Stimulated activated memory B cell treated with anti-CD40 and anti-IgM and Interleukin-4, amounts not matched to agents 10 μg/mL and 1 μg/mL and 100 μg/mL, for 72 hours (primary cell): ENCODE results near the gene TNIP1.

Source experiments
- ATAC-seq: fragments of 150-1000 bp; cut with Tn5 transposase; 2 replicates; pipeline ENCODE4 v1.10.0; 2021
- H3K27ac Mint-ChIP-seq: one replicate; pipeline ENCODE4 v1.8.0; 2022; ENCODE audit warnings: mild to moderate bottlenecking, mixed read lengths
- H3K27me3 Mint-ChIP-seq: one replicate; pipeline ENCODE4 v1.8.0; 2022; ENCODE audit warnings: mixed read lengths
- H3K36me3 Mint-ChIP-seq: one replicate; pipeline ENCODE4 v1.8.0; 2022; ENCODE audit warnings: mixed read lengths
- H3K4me1 Mint-ChIP-seq: one replicate; pipeline ENCODE4 v1.8.0; 2022; ENCODE audit warnings: mixed read lengths
- H3K4me3 Mint-ChIP-seq: one replicate; pipeline ENCODE4 v1.8.0; 2022; ENCODE audit warnings: mild to moderate bottlenecking, moderate library complexity, mixed read lengths
- H3K9me3 Mint-ChIP-seq: one replicate; pipeline ENCODE4 v1.8.0; 2022; ENCODE audit warnings: mixed read lengths

TNIP1 gene

DNA sequence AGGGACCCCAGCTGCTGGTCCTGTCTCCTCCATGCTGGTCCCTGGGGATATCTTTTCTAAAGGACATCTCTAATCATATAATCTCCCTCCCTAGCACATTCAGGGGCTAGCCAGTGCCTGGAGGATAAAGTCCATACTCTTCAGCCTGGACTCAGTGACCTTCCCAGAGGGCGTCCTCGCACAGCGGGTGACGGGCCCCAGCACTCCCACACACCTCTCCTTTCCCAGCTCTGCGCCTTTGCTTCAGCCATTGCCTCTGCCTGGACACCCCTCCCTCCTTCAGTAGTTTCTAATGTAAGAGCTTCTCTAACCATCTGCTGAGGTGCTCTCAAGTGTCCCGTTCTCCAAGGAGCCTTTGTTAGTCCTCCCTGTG, 15.2 kb upstream of the TNIP1 start:
- Mint-ChIP-seq H3K27ac (peak overlapping the region; percentile 85), H3K9me3 (no peaks in the 10 kb centered on the region), H3K4me1 (peaks cover 92% of the 10 kb centered on the region), H3K36me3 (peaks cover 19% of the 10 kb centered on the region), H3K4me3 (peak overlapping the region; percentile 13), H3K27me3 (no peaks in the 10 kb centered on the region)
- ATAC-seq: no peak

DNA sequence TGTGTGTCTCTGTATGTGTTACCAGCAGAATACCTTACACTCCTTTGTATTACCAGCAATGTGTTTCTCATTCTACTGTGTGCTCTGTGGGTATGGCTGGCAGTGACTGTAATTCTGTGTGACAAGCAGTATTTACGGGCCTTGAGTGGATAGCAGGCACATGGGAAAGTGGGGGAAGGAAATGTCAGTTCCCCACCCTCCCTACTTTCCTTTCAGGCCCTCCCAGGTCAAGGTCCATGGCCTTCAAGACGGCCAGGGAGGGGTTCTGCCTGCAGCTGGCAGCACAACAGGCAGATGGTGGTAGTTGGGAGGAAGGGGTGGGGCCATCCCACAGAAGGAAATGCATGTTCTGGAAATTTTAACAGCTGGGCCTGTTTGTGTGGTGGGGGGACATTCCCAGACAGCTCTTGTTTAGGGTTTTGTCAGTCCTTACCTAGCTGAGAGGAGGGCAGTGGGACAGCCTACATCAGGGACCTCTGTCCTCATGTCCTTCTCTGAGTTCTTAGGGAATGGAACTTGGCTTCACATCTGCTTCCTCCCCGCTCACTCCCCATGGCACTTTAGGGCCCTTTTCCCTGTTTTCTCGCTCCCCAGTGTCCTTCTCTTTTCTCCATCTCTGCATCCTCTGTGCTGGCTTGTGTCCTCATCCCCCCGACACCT, 14.6 kb upstream of the TNIP1 start:
- peak overlapping the region; percentile 13 for H3K4me3 Mint-ChIP-seq
- peak overlapping the region; percentile 85 for H3K27ac Mint-ChIP-seq
- H3K27me3 Mint-ChIP-seq: no peaks in the 10 kb centered on the region
- H3K4me1 Mint-ChIP-seq: peaks cover 87% of the 10 kb centered on the region
- peaks cover 14% of the 10 kb centered on the region for H3K36me3 Mint-ChIP-seq
- no peak for ATAC-seq
- H3K9me3 Mint-ChIP-seq: no peaks in the 10 kb centered on the region

DNA sequence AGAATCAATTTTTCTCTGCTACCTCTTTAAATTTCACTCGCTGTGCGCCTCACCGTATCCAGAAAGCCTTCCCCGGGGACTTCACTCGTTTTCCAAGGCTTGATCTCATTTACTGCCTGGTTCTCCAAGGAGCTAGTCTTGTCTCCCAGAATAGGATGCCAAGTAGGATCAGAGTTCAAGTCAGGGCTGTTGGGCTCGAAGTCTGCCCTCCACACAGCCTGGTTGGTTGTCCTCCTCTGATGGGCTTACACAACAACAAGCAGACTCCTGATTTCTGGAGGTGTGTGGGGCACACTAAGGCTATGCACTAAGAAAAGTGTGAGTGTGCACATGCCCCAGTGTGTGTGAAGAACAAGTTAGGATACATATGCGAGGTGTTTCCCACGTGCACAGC, 14.0 kb upstream of the TNIP1 start:
- no peaks in the 10 kb centered on the region for H3K27me3 Mint-ChIP-seq
- peaks cover 80% of the 10 kb centered on the region for H3K4me1 Mint-ChIP-seq
- peaks cover 8% of the 10 kb centered on the region for H3K36me3 Mint-ChIP-seq
- no peaks in the 10 kb centered on the region for H3K9me3 Mint-ChIP-seq
- ATAC-seq: no peak
- H3K27ac Mint-ChIP-seq: peak overlapping the region; percentile 85
- H3K4me3 Mint-ChIP-seq: peak overlapping the region; percentile 51

DNA sequence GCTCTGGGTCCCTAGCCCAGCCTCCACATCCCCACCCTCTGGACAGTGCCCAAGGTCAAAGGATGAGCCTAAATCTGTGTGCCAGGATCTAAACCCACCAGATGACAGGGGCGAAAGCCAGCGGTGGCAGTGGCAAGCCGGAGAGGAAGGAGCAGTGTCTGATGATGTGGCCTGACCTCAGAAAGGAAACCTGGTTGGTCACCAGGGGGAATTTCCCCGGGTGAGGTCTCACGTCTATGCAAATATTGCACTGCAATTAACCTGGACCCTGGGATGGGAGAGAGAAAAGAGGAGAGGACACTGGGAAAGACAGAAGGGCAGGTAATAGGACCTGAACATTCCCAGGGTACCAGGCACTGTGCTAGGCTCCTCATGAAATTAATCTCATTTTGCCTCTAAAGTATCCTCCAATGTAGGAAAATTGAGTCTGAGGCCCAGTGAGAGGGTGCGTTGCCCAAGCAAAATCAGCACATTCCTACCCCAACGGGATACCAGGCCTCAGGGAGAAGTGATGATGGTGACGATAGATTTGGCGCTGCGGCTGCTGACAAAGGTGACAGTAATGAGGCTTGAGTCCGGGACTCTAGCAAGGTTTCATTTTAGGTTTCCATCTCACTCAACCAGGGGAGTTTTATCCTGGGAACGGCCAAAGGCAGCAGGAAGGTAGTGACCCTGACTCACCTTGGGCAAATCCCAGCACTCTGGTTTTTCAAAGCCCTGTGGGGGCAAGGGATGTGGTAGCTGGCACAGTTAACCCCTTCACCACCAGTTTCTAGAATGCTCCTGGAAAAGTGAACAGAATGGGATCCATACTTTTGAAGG, 13.4 kb upstream of the TNIP1 start:
- peak overlapping the region; percentile 85 for H3K27ac Mint-ChIP-seq
- H3K9me3 Mint-ChIP-seq: no peaks in the 10 kb centered on the region
- peak; percentile 88 for ATAC-seq
- H3K4me1 Mint-ChIP-seq: peaks cover 74% of the 10 kb centered on the region
- H3K36me3 Mint-ChIP-seq: peaks cover 2% of the 10 kb centered on the region
- no peaks in the 10 kb centered on the region for H3K27me3 Mint-ChIP-seq
- H3K4me3 Mint-ChIP-seq: peak overlapping the region; percentile 77

DNA sequence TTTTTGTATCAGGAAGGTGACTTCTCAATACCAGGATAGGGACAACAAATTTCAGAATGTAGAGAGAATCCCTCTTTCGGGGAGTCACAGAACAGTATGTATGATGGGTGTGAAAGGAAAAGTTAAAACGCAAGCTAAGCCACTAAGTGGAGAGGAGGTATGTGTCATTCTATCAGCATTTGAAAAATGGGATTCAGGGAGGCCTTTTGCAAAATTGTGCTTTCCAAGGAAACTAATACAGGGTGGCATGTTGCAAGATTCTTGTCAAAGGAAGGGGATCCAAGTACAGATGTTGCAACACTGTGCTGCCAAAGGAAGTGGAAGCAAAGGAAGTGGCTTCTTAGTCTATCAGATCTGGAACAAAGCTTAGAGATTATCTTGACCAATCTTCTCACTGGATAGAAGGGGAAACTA, 12.6 kb upstream of the TNIP1 start:
- H3K27ac Mint-ChIP-seq: peak overlapping the region; percentile 85
- ATAC-seq: peak; percentile 1
- peak overlapping the region; percentile 77 for H3K4me3 Mint-ChIP-seq
- H3K36me3 Mint-ChIP-seq: no peaks in the 10 kb centered on the region
- H3K4me1 Mint-ChIP-seq: peaks cover 72% of the 10 kb centered on the region
- no peaks in the 10 kb centered on the region for H3K27me3 Mint-ChIP-seq
- no peaks in the 10 kb centered on the region for H3K9me3 Mint-ChIP-seq

DNA sequence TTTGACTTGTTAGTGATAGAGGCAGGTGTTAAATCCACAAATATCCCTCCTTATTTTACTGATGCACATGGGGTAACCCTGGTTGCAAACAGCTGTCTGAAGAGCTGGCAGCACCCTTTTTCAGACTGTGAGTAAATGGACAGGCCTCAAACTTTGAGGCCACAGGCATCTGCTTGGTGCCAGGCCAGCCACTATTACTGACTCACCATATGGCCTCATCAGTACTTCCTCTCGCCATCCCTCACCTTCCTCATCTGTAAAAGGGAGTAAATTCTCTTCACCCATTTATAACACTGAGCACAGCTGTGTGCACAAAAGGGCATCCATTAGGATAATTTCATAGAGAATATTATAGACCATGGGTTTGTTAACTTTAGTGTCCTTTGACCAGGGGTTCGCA, 11.9 kb upstream of the TNIP1 start:
- Mint-ChIP-seq H3K27ac (peak overlapping the region; percentile 85), H3K36me3 (no peaks in the 10 kb centered on the region), H3K4me3 (no peak overlapping the region), H3K9me3 (no peaks in the 10 kb centered on the region), H3K27me3 (no peaks in the 10 kb centered on the region), H3K4me1 (peaks cover 68% of the 10 kb centered on the region)
- no peak for ATAC-seq

DNA sequence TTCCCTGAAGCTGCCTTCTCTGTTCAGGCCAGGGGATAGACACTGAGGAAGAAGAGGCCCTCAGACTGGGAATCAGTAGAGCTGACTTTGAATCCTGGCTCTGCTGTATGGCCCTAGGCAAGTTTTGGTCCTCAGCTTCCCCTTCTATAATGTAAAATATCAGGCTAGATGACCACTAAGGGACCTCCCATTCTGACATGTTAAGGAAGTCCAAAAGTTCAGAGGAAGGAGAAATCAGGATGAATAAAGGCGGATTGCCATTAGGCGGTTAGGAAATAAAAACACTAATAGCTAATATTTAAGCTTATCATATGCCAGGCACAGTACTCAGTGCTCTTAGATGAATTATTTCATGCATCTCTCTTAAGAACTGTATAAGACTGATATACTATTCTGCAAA, 8.9 kb upstream of the TNIP1 start:
- H3K36me3 Mint-ChIP-seq: peaks cover 19% of the 10 kb centered on the region
- no peak overlapping the region for H3K27ac Mint-ChIP-seq
- no peak overlapping the region for H3K4me3 Mint-ChIP-seq
- no peaks in the 10 kb centered on the region for H3K9me3 Mint-ChIP-seq
- no peak for ATAC-seq
- H3K4me1 Mint-ChIP-seq: peaks cover 69% of the 10 kb centered on the region
- no peaks in the 10 kb centered on the region for H3K27me3 Mint-ChIP-seq

DNA sequence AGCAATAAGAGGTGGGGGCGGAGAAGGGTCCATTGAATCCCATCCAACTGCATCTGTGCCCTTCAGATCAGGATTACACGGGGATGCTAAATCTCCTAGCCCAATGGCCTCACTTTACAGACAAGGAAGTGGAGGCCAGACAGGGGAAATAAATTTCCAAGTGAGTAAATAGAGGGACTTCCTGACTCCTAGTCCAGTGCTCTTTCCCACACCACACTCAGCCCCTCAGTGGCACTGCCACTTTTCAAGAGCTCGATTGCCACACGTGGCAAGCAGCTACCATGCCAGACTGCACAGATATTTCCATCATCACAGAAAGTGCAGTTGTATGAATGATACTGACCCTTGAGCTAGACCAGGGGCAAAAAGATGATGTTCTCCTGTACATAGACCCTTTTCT, 8.2 kb upstream of the TNIP1 start:
- no peaks in the 10 kb centered on the region for H3K9me3 Mint-ChIP-seq
- H3K27ac Mint-ChIP-seq: peak overlapping the region; percentile 54
- ATAC-seq: no peak
- peaks cover 26% of the 10 kb centered on the region for H3K36me3 Mint-ChIP-seq
- no peaks in the 10 kb centered on the region for H3K27me3 Mint-ChIP-seq
- H3K4me1 Mint-ChIP-seq: peaks cover 69% of the 10 kb centered on the region
- no peak overlapping the region for H3K4me3 Mint-ChIP-seq

DNA sequence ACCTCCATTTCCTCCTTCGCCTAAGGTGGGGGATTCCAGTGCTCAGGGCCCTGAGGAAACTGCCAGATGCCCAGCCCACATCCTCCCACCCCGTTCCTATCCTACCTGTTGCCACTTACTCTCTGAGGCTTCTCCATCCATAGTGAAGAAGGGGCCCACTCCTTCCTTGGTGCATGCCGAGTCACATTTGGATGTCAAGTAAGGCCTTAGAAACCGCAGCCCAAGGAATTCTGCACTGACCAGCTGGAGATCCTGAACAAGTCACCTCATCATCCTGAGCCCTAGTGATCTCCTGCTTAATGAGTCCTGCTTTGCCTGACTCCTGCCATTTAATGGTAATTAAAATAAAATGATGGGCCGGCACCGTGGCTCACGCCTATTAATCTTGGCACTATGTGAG, 6.7 kb upstream of the TNIP1 start:
- Mint-ChIP-seq H3K4me3 (peak overlapping the region; percentile 85), H3K36me3 (peaks cover 32% of the 10 kb centered on the region), H3K27ac (peak overlapping the region; percentile 81), H3K27me3 (no peaks in the 10 kb centered on the region), H3K9me3 (no peaks in the 10 kb centered on the region), H3K4me1 (peaks cover 69% of the 10 kb centered on the region)
- ATAC-seq: no peak

DNA sequence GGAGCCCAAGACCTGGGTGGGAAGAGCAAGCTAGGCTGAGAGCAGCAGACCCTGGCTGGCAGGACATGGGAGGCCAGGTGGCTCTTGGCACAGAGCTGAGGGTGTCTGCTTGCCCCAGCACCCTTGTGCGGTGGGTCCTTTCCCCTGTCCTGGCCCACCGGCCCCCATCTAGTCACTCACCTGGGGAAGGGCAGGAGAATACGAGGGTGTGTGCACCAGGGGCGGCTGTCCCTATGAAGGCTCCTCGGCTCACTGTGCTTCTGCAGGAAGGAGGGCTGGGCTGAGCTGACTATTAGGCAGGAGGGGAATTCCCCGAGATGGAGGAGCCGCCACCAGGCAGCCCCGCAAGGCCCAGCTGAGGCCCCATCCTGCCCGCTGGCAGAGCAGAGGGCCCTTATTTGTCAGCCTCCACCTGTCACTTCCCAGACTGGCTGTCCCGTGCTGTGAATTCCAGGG, 6.1 kb upstream of the TNIP1 start:
- Mint-ChIP-seq H3K9me3 (no peaks in the 10 kb centered on the region), H3K4me1 (peaks cover 71% of the 10 kb centered on the region), H3K27me3 (no peaks in the 10 kb centered on the region), H3K36me3 (peaks cover 36% of the 10 kb centered on the region), H3K27ac (peak overlapping the region; percentile 81), H3K4me3 (peak overlapping the region; percentile 85)
- peak; percentile 93 for ATAC-seq

DNA sequence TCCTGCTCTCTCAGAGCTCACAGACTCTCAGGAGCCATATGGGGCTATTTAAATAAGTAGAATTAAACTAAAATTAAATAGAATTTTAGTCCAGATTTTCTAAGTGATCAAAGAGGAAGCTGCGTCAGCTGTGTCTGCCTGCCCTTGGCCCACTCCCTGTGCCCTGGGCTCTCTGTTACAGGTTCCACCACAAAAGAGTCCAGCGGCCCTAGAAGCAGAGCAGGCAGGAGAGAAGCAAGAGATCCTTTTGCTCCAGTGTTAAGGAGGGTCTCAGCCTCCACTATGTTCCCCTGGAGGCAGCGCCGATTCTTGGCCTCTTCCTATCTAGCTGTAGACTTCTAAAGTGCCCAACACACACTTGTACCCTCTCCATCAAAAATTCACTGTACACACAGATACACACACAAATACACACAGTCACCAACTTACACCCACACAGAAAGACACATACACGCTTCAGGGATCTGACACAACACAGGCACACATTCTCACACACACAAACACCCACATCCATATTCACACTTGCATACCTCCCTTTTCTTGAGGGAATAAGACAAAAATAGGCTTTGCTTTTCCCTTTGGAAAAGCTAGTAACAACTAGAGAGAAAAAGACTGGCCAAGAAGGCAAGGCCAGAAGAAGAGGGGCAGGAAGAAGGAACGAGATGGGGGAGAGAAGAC, 5.5 kb upstream of the TNIP1 start:
- H3K27me3 Mint-ChIP-seq: no peaks in the 10 kb centered on the region
- peak overlapping the region; percentile 81 for H3K27ac Mint-ChIP-seq
- H3K9me3 Mint-ChIP-seq: no peaks in the 10 kb centered on the region
- no peak for ATAC-seq
- peaks cover 65% of the 10 kb centered on the region for H3K4me1 Mint-ChIP-seq
- H3K36me3 Mint-ChIP-seq: peaks cover 36% of the 10 kb centered on the region
- H3K4me3 Mint-ChIP-seq: peak overlapping the region; percentile 85

DNA sequence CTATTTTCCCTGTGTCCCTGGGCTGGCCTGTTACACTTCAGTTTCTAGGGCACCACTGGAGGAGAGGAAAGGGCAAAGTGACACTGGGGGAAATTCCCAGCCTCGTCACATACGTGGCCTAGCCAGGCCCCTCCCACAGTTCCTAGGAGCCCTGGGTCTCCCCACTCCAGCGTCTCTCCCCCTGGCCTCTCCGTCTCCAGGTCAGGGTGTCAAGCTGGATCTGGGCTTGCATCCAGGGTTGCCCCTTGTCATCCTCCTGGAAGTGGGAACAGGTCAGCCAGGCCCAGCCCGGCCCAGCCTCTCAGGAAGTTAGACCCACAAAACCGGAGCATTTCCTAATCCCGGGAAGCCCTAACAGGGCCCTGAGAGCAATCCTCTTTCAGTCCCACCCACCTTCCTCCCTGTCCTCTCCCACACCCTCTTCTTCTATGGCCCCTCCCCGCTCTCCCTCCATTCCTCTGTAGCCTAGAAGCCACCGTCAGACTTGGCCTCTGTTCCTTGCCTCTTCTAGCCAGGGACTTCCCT, 4.7 kb upstream of the TNIP1 start:
- Mint-ChIP-seq H3K27ac (peak overlapping the region; percentile 81), H3K4me1 (peaks cover 65% of the 10 kb centered on the region), H3K36me3 (peaks cover 37% of the 10 kb centered on the region), H3K9me3 (no peaks in the 10 kb centered on the region), H3K27me3 (no peaks in the 10 kb centered on the region), H3K4me3 (peak overlapping the region; percentile 85)
- no peak for ATAC-seq

DNA sequence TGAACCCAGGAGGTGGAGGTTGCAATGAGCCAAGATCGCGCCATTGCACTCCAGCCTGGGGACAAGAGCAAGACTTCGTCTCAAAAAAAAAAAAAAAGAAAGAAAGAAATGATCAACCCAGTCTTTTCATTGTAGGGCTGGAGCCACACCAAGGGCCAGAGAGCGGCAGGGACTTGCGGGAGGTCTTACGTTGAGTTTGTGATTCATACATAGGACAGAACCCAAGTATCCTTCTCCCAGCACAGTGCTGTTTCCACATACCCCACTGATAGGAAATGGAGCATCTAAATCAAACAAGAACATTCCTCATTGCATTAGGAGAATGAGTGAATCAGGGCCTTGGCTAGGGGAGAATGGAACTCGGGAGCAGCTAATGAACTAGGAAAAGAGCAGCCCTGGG, 3.5 kb upstream of the TNIP1 start:
- Mint-ChIP-seq H3K27ac (peak overlapping the region; percentile 81), H3K4me1 (peaks cover 74% of the 10 kb centered on the region), H3K4me3 (peak overlapping the region; percentile 85), H3K36me3 (peaks cover 49% of the 10 kb centered on the region), H3K27me3 (no peaks in the 10 kb centered on the region), H3K9me3 (no peaks in the 10 kb centered on the region)
- ATAC-seq: no peak

DNA sequence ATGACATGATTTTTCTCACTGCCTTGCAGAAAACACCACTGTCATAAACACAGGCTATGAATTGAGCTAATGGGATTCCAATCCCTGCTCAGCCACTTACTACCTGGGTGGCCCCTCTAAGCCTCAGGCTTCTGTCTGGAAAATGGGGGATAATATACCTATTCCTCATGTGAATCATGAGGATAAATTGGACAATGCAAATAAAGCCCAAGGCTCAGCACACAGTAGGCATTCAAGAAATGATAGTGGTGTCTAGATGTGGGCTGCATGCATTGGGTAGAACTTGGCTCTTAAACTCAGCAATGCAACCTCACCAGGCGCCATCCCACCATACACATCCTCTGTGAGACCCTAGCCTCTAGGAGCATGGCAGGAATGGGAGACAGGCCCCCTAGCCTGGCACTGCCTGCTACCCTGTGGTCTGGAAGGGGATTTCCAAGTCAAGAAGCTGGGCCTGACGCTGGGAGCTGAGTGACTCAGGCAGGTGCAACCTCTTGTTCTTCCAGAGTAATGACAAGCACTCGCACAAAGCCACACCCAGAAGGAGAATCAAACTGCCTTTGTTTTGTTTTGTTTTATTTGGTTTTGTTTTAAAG, 2.3 kb upstream of the TNIP1 start:
- Mint-ChIP-seq H3K27me3 (no peaks in the 10 kb centered on the region), H3K4me3 (peak overlapping the region; percentile 85), H3K36me3 (peaks cover 59% of the 10 kb centered on the region), H3K4me1 (peaks cover 78% of the 10 kb centered on the region), H3K9me3 (no peaks in the 10 kb centered on the region), H3K27ac (peak overlapping the region; percentile 81)
- ATAC-seq: no peak
